Keratinocyte (primary cell): ENCODE measurements around the gene ANO10. TPM values are rescaled to one million over a fixed set of nuclear protein-coding genes. Genes with fewer than 3 reads are reported as not detected.

Experiments used
- DNase-seq: peaks from one replicate; pipeline ENCODE4 v3.0.0-alpha.2; 2011; ENCODE audit warnings: low read depth, missing footprints, low spot score
- FAIRE-seq: peaks from 2 replicates; lab custom pipeline; 2011; peaks lifted over from hg19 to GRCh38; lab: Jason Lieb, UNC
- H2AFZ ChIP-seq: 2 replicates; pipeline ENCODE4 v1.6.0; 2012; ENCODE audit warnings: low read length, control low read depth, inconsistent platforms; ENCODE audit not compliant: control insufficient read depth
- H3K27ac ChIP-seq: 2 replicates; pipeline ENCODE4 v1.5.1; 2011; ENCODE audit warnings: low read length; ENCODE audit not compliant: control insufficient read depth, insufficient read depth
- H3K27me3 ChIP-seq: 3 replicates; pipeline ENCODE4 v1.6.0; 2011; ENCODE audit warnings: low read length; ENCODE audit not compliant: control insufficient read depth, insufficient read depth; ENCODE audit errors: extremely low read depth
- H3K36me3 ChIP-seq, 2 experiments: 2 replicates in 1 of 2; 3 replicates in 1 of 2; pipeline ENCODE4 v1.5.1; 2011; ENCODE audit warnings: low read length in 2 of 2, mild to moderate bottlenecking in 1 of 2; ENCODE audit not compliant: control insufficient read depth in 2 of 2, insufficient read depth in 2 of 2; ENCODE audit errors: extremely low read depth in 1 of 2
- H3K4me1 ChIP-seq: 3 replicates; pipeline ENCODE4 v1.5.1; 2011; ENCODE audit warnings: low read length; ENCODE audit not compliant: control insufficient read depth, insufficient read depth; ENCODE audit errors: extremely low read depth
- H3K4me2 ChIP-seq: 3 replicates; pipeline ENCODE4 v1.6.0; 2011; ENCODE audit warnings: low read depth, low read length; ENCODE audit not compliant: control insufficient read depth, insufficient read depth; ENCODE audit errors: extremely low read depth
- H3K4me3 ChIP-seq, 3 experiments: fragments of 200-600 bp in 1 of 3; sonication (generic) in 1 of 3; 2 replicates in 2 of 3; 3 replicates in 1 of 3; pipeline ENCODE4 v1.5.1; 2011 to 2016; ENCODE audit warnings: low read length in 3 of 3, mild to moderate bottlenecking in 3 of 3, control low read depth in 2 of 3, inconsistent platforms in 1 of 3, low read depth in 1 of 3, mixed read lengths in 1 of 3, mixed run types in 1 of 3, moderate library complexity in 1 of 3; ENCODE audit not compliant: control insufficient read depth in 2 of 3, insufficient read depth in 2 of 3; ENCODE audit errors: extremely low read depth in 1 of 3
- H3K79me2 ChIP-seq: 2 replicates; pipeline ENCODE4 v1.6.0; 2012; ENCODE audit warnings: low read length; ENCODE audit not compliant: control insufficient read depth, insufficient read depth
- H3K9ac ChIP-seq: 3 replicates; pipeline ENCODE4 v1.6.0; 2011; ENCODE audit warnings: low read length; ENCODE audit not compliant: control insufficient read depth, insufficient read depth; ENCODE audit errors: extremely low read depth
- H3K9me1 ChIP-seq: 3 replicates; pipeline ENCODE4 v1.6.0; 2011; ENCODE audit warnings: low read length; ENCODE audit not compliant: control insufficient read depth, insufficient read depth; ENCODE audit errors: extremely low read depth
- H3K9me3 ChIP-seq: 2 replicates; pipeline ENCODE4 v1.5.1; 2012; ENCODE audit warnings: low read depth, low read length; ENCODE audit not compliant: control insufficient read depth
- H4K20me1 ChIP-seq: 3 replicates; pipeline ENCODE4 v1.6.0; 2011; ENCODE audit warnings: low read length; ENCODE audit not compliant: control insufficient read depth, insufficient read depth; ENCODE audit errors: extremely low read depth
- EZH2 ChIP-seq: IDR thresholded peaks from one replicate; pipeline ENCODE4 v1.6.1; 2012; ENCODE audit warnings: inconsistent platforms, mild to moderate bottlenecking, low read length, moderate library complexity
- dilution Hi-C: fragments of 300-500 bp; cut with MboI; formaldehyde crosslinking; loops from one replicate; pipeline ENCODE4 v1.7.0; 2020; ENCODE audit warnings: low sequenced_read_pairs; ENCODE audit not compliant: extremely low pct_ligation_motif_present
- polyA plus RNA-seq, 5 experiments: library from polyadenylated mRNA; depleted of rRNA in 3 of 5; stranded (reverse) in 3 of 5; stranded (forward) in 1 of 5; unstranded in 1 of 5; fragments of >200 nt; gene quantifications; 1 replicate in 1 of 5; 2 replicates in 3 of 5; 3 replicates in 1 of 5; pipeline versions ENCODE4 v1.2.1 to v1.2.3, GENCODE V29; 2011 to 2012; ENCODE audit warnings: missing spikeins in 2 of 5, low read depth in 1 of 5, low replicate concordance in 1 of 5
- TF ChIP-seq, protein P1 (sequence below), 3 experiments: IDR thresholded peaks in 1 of 3; conservative IDR thresholded peaks in 1 of 3; optimal IDR thresholded peaks in 1 of 3; 2 replicates in 2 of 3; 3 replicates in 1 of 3; pipeline versions ENCODE3 to v1.5.1; 2011; ENCODE audit warnings: low read length in 3 of 3, mild to moderate bottlenecking in 3 of 3, moderate library complexity in 2 of 3, control low read depth in 1 of 3, inconsistent platforms in 1 of 3; ENCODE audit not compliant: insufficient read depth in 2 of 3; ENCODE audit errors: extremely low read depth in 1 of 3

The ANO10 gene
- polyA plus RNA-seq, 1 donor (not counting 4 experiments of a cell fraction or from before 2014, with no cell fraction given): 48.8 TPM

DNA sequence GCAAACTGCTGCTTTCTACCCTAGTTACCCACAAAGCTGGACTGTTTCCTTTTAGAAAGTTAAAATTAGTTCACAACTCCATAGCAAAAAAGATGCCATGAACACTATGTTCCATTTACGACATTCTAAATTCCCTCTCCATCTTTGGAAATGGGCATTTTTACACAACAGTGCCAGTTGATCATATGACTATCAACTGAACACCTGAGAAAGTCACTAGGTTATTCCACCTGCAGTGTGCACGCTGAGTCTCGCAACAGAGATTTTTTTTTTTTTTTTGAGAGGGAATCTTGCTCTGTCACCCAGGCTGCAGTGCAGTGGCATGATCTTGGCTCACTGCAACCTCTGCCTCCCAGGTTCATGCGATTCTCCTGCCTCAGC is 215.2 kb downstream of the ANO10 start:
- H3K79me2 ChIP-seq: no peaks in the 10 kb centered on the region
- H3K36me3 ChIP-seq: no peaks in the 10 kb centered on the region
- H3K4me3 ChIP-seq: no peak overlapping the region
- no peaks in the 10 kb centered on the region for H3K9me1 ChIP-seq
- FAIRE-seq (no peak), DNase-seq (no peak)
- TF ChIP-seq EZH2: no peak
- TF ChIP-seq, protein P1, sequence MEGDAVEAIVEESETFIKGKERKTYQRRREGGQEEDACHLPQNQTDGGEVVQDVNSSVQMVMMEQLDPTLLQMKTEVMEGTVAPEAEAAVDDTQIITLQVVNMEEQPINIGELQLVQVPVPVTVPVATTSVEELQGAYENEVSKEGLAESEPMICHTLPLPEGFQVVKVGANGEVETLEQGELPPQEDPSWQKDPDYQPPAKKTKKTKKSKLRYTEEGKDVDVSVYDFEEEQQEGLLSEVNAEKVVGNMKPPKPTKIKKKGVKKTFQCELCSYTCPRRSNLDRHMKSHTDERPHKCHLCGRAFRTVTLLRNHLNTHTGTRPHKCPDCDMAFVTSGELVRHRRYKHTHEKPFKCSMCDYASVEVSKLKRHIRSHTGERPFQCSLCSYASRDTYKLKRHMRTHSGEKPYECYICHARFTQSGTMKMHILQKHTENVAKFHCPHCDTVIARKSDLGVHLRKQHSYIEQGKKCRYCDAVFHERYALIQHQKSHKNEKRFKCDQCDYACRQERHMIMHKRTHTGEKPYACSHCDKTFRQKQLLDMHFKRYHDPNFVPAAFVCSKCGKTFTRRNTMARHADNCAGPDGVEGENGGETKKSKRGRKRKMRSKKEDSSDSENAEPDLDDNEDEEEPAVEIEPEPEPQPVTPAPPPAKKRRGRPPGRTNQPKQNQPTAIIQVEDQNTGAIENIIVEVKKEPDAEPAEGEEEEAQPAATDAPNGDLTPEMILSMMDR (optimal IDR thresholded peaks at IDR 0.05 in 1 of 3, IDR thresholded peaks at IDR 0.05 in 1 of 3, conservative IDR thresholded peaks at IDR 0.05 in 1 of 3; ENCODE audit: extremely low read depth in 1 of 3, insufficient read depth in 2 of 3, low read length in 3 of 3): no peak
- peaks cover 5% of the 10 kb centered on the region for H3K4me1 ChIP-seq
- H3K9me3 ChIP-seq: no peaks in the 10 kb centered on the region
- no peaks in the 10 kb centered on the region for H4K20me1 ChIP-seq
- no peaks in the 10 kb centered on the region for H3K27me3 ChIP-seq
- no peak overlapping the region for H3K27ac ChIP-seq
- H3K9ac ChIP-seq: no peak overlapping the region
- H3K4me2 ChIP-seq: no peak overlapping the region
- dilution Hi-C loops: no loop called here
- H2AFZ ChIP-seq: no peak overlapping the region

DNA sequence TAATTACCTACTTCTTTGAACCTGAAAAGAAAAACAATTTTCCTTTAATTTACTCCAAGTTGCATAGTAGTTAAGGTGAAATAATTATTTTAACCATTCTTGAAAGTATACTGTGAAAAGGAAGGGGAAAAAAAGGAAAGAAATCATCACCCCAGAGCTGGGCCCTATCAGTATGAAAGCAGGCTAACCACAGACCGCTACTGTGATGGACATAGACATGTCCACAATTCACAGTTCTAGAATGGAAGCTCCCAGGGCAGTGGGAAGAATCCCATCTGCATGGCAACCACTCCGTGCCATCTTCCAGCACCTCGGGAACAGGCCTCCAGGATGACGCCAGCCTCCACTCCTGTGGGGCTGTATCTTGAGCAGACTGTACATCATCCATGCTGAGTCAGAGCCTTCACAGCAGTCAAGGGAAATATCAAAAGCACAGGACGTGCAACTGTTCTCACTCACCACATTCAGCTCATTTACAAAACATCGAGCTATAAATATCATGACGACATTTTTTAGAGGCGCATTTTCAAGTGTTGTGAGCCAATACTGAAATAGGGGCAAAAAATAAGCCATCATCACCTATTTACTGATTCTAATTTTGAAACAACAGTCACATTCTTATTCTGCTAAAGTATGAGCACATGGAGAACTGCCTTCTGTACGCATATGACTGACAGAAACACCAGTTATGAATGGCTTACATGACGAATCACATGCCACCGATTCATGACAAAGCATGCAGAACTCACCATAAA is 215.7 kb downstream of the ANO10 start:
- no peaks in the 10 kb centered on the region for H4K20me1 ChIP-seq
- no peaks in the 10 kb centered on the region for H3K27me3 ChIP-seq
- no peaks in the 10 kb centered on the region for H3K79me2 ChIP-seq
- no peak overlapping the region for H3K4me2 ChIP-seq
- dilution Hi-C loops: no loop called here
- no peak overlapping the region for H2AFZ ChIP-seq
- H3K9me3 ChIP-seq: no peaks in the 10 kb centered on the region
- H3K4me3 ChIP-seq: no peak overlapping the region
- DNase-seq (no peak), FAIRE-seq (no peak)
- no peak overlapping the region for H3K27ac ChIP-seq
- H3K9ac ChIP-seq: no peak overlapping the region
- H3K36me3 ChIP-seq: no peaks in the 10 kb centered on the region
- H3K4me1 ChIP-seq: peaks cover 5% of the 10 kb centered on the region
- no peaks in the 10 kb centered on the region for H3K9me1 ChIP-seq
- TF ChIP-seq EZH2: no peak
- TF ChIP-seq, protein P1 (optimal IDR thresholded peaks at IDR 0.05 in 1 of 3, IDR thresholded peaks at IDR 0.05 in 1 of 3, conservative IDR thresholded peaks at IDR 0.05 in 1 of 3; ENCODE audit: extremely low read depth in 1 of 3, insufficient read depth in 2 of 3, low read length in 3 of 3): no peak
